ENCODE data around the gene SAPCD2.

Gene SAPCD2

GRCh38 chr9:137107312-137107921 lies 37.1 kb upstream of the SAPCD2 start:
- DNase-seq (ENCODE audit: low read depth): no peak

DNA sequence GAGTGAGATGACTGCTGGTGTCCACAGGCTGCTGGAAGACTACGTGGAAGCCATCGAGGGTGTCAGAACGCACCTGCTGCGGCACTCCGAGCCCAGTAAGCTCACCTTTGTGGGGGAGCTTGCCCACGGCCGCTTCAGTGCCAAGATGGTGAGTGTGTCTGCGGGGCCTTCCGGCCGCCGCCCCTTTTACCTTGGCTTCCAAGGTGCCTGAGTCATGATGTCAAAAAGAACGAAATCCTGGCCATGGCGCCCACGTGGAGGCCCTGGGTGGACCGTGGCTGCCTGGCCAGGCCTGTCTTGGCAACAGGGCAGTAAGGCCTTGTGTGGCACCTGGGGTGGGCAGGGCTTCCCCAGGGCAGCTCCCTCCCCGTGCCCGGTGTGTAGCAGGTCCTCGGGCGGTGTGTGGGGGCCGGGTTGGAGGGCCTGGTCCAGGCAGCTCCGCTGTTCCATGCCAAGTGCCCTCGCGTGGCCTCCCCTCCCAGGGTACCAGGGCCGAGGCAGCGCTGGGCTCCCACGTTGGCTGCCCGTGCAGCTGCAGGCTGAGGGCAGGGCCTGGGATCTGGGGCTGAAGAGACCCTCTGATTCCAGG lies 36.4 kb upstream of the SAPCD2 start:
- no peak for DNase-seq (ENCODE audit: low read depth)

- DNase-seq (ENCODE audit: low read depth): no peak
Observed at GRCh38 chr9:137105814-137106661, 35.7 kb upstream of the SAPCD2 start.

DNA sequence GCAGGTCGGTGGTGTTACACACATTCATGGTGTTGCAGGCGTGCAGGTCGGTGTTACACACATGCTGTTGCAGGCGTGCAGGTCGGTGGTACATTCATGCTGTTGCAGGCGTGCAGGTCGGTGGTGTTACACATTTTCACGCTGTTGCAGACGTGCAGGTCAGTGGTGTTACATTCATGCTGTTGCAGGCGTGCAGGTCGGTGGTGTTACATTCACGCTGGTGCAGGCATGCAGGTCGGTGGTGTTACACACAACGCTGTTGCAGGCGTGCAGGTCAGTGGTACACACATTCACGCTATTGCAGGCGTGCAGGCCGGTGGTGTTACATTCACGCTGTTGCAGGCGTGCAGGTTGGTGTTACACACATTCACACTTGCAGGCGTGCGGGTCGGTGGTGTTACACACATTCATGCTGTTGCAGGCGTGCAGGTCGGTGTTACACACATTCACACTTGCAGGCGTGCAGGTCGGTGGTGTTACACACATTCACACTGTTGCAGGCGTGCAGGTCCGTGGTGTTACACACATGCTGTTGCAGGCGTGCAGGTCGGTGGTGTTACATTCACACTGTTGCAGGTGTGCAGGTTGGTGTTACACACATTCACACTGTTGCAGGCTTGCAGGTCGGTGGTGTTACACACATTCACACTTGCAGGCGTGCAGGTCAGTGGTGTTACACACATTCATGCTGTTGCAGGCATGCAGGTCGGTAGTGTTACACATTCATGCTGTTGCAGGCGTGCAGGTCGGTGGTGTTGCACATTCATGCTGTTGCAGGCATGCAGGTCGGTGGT lies 33.0 kb upstream of the SAPCD2 start:
- no peak for DNase-seq (ENCODE audit: low read depth)

- DNase-seq (ENCODE audit: low read depth): no peak
Observed at GRCh38 chr9:137099231-137099630, 28.9 kb upstream of the SAPCD2 start.

- DNase-seq (ENCODE audit: low read depth): no peak
Observed at GRCh38 chr9:137097761-137098462, 27.6 kb upstream of the SAPCD2 start.

- no peak for DNase-seq (ENCODE audit: low read depth)
Observed at GRCh38 chr9:137096785-137097546, 26.6 kb upstream of the SAPCD2 start.

DNA sequence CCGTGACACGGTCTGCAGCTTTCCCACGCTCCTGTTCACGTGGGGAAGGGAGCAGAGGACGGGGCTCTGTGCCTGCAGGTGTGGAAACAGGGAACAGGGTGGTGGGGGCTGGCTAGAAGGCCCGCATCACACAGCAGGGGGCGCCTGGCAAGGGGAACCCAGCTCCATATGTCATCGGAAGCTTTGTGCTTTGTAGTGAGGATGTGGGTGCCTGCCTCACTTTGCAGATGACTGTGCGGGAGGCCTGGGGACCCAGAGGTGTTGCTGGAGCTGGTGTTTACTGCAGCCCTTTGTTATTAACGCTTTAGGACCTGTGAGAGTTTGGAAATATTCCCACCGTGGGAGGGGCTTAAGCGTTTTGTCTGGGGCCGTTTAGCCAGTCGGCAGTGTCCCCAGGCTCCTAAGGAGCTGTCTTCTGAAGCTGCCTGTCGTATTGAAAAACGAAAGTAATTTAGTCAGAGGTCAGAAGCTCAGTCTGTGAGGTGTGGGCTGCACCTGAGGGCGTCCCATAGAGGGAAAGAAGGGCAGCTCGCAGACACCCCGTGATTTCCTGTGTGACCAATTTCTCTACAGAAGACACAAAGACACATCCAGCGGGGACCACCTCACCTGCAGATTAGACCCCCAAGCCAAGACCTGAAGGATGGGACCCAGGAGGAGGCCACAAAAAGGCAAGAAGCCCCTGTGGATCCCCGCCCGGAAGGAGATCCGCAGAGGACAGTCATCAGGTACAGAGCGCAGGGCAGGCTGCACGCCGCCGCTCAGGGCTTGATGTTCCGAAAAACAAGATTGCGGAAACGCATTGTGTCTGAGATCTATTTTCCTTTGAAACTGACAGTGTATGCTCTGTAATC lies 25.5 kb upstream of the SAPCD2 start:
- DNase-seq (ENCODE audit: low read depth): no peak

- no peak for DNase-seq (ENCODE audit: low read depth)
Observed at GRCh38 chr9:137089232-137089947, 19.0 kb upstream of the SAPCD2 start.

DNA sequence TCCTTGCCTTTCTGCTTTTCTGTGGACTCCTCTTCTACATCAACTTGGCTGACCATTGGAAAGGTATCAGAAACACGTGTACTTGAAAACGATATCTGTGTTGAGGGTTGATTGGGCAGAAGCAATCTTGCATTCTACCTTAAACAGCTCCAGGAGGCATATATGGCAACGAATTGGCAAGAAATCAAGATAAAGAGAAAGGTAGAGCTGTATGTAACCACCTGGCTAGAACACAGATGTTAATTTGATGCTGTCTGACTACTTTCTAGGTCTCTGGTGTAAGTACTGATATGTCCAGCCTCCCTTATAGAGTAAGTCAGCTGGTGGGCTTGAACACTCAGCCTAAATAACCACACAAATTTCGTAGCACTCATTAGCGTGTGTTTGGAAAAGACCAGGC lies 17.8 kb upstream of the SAPCD2 start:
- DNase-seq (ENCODE audit: low read depth): no peak

- DNase-seq (ENCODE audit: low read depth): no peak
Observed at GRCh38 chr9:137087409-137087925, 17.1 kb upstream of the SAPCD2 start.

- DNase-seq (ENCODE audit: low read depth): peak; percentile 99
Observed at GRCh38 chr9:137086531-137087408, 16.4 kb upstream of the SAPCD2 start, which contains the start of gene MAN1B1. TSS of gene MAN1B1 (plus strand) at chr9:137086985. CDS start at chr9:137087000, 15 bp downstream.

DNA sequence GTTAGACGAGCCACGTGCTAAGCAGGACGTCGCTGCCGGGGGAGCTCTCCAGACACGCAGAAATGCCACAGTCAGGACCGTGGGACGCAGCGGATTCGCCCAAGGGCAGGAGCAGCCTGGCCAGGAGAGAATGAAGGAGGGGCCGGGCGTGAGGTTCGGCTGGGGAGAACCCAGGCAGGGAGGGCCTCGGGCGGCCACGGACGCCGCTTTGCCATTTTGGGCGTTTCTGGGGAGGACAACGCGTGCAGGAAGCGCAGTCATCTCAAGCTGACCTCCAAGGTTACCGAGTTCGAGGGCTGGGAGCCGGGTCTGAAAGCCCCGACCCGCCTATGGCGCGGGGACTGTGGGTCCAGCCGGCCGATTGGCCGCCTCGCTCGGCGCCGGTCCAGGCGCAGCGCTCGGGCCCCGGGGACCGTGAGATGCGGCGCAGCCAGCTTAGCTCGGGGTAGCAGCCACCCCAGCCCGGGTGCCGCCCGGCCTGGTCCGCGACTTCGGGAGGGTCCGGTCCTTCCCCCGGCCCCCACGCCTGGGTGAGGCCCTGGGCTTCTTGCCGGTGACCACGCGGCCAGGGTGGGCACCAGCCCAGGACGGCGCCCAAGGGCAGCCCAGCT lies 15.7 kb upstream of the SAPCD2 start:
- DNase-seq (ENCODE audit: low read depth): peak; percentile 38

- no peak for DNase-seq (ENCODE audit: low read depth)
Observed at GRCh38 chr9:137084526-137084925, 14.2 kb upstream of the SAPCD2 start.

DNA sequence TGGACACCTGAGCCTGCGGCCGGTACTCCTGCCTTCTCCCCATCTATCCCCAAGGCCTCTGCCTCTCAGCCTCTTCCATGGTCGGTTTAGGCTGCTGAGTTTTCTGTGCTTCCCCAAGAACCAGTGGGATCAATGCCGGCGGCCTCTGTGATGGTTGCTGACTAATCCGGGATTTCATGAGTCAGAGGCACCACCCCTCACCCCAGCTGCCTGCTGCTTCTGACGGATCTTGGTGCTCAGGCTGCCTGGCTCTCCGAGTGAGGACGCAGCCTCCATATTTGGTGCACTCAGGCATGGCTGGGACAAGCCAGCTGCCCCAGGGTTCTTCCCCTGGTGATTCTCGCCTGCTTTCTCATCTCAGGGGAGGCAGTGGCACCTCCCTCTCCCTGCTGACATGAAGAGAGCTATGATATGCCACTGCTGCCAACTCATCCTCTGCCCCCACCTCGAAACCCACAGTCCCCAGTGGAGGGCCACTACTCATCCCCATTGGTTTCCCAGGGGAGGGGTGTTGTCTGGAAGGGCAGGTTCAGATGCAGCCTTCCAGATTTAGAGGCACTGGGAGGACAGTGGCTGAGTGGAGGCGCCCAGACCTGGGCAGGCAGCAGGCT lies 13.1 kb upstream of the SAPCD2 start:
- DNase-seq (ENCODE audit: low read depth): peak; percentile 95

- DNase-seq (ENCODE audit: low read depth): no peak
Observed at GRCh38 chr9:137082925-137083290, 12.6 kb upstream of the SAPCD2 start.

DNA sequence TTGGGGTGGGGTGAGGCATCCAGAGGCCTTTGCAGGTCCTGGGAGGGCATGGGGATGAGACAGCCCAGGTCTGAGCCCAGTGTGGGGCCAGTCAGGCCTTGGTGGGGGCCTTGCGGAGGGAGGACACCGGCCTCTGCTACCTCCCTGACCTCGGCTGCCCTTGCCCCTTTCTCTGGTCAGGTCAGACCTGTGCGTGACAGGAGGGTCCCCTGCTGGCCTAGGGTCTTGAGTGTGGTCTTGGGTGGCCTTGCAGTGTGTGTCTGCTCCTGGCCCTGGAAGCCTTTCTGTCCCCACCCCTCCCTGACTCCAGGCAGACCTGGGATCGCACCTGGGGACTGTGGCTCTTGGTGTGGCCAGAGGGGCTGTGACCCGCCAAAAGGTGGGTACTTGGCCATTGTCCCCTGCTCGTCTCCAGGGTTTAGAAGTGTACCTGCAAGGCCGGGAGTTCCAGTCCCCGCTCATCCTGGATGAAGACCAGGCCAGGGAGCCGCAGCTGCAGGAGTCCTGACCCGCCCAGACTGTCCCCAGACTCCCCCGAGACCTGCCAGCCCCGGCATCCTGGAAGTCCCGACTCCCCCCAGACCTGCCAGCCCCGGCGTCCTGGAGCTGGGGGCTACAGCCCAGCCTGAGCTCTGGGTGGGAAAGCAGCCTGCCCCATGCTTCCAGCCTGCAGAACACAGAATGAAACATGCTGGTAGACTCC lies 12.0 kb upstream of the SAPCD2 start:
- DNase-seq (ENCODE audit: low read depth): no peak
